ENCODE measurements around the gene FLNB. TPM values are rescaled to one million over a fixed set of nuclear protein-coding genes. Genes with fewer than 3 reads are reported as not detected.
"Not testable (repeated sequence)": the region's sequence is repeated elsewhere in the genome, so short reads cannot be mapped to it uniquely, and the experiment has no call there.

FLNB gene
- polyA plus RNA-seq, 4 donors = 137 to 335 (median 205) TPM

DNA sequence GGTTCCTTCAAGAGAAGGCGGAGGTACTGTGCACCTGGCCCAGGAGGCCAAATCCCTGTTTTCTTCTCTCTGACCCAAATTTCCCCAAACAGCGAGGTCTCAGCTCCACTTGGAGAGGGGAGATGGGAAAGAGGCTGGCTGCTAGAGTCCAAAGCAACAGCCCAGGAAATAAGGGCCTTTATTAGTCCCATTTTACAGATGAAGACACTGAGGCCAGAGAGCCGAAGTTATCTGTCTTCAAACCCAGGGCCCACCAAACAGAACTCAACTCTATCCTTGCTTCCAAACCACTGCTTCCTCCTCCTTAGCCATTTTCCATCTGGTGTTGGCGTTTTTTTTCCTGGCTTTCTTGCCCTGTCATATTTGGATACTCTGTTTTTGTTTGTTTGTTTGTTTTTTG lies 22.0 kb upstream of the FLNB start:
- DNase-seq (no peak), FAIRE-seq (no peak)
- H3K27me3 ChIP-seq (ENCODE audit: control insufficient read depth in 3 of 3, insufficient read depth in 3 of 3, low read length in 3 of 3) = no peaks in the 10 kb centered on the region
- H3K4me3 ChIP-seq (ENCODE audit: low read depth in 1 of 3, low read length in 3 of 3) = no peak overlapping the region
- H3K36me3 ChIP-seq (ENCODE audit: control insufficient read depth in 3 of 3, insufficient read depth in 2 of 3, low read depth in 1 of 3, low read length in 3 of 3) = no peaks in the 10 kb centered on the region
- WGBS, 3 donors = 93 to 94% (median 93%) methylated on average over 4 of the region's 4 CpGs
- no peak overlapping the region for H3K27ac ChIP-seq (ENCODE audit: low read depth in 1 of 3, low read length in 2 of 3)
- H3K4me1 ChIP-seq (ENCODE audit: control insufficient read depth in 3 of 3, insufficient read depth in 2 of 3, low read depth in 1 of 3, low read length in 2 of 3) = peaks cover 6 to 38% (median 8%) of the 10 kb centered on the region in 3 donors
- no peaks in the 10 kb centered on the region for H3K9me3 ChIP-seq (ENCODE audit: control insufficient read depth in 2 of 2, insufficient read depth in 1 of 2, low read depth in 1 of 2, low read length in 1 of 2)

DNA sequence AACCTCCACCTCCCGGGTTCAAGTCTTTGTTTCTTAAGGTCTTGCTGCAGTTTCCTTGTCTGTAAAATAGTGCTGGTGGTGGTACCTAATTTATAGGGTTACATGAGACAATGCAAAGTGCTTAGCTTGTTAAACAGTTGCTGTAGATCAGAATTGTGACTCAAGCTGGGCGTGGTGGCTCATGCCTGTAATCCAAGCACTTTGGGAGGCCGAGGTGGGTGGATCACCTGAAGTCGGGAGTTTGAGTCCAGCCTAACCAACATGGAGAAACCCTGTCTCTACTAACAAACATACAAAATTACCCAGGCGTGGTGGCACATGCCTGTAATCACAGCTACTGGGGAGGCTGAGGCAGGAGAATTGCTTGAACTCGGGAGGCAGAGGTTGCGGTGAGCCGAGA lies 19.0 kb upstream of the FLNB start:
- not testable (repeated sequence) for FAIRE-seq; H3K4me3 ChIP-seq (ENCODE audit: low read depth in 1 of 3, low read length in 3 of 3); H3K27me3 ChIP-seq (ENCODE audit: control insufficient read depth in 3 of 3, insufficient read depth in 3 of 3, low read length in 3 of 3); H3K9me3 ChIP-seq (ENCODE audit: control insufficient read depth in 2 of 2, insufficient read depth in 1 of 2, low read depth in 1 of 2, low read length in 1 of 2); H3K36me3 ChIP-seq (ENCODE audit: control insufficient read depth in 3 of 3, insufficient read depth in 2 of 3, low read depth in 1 of 3, low read length in 3 of 3); H3K27ac ChIP-seq (ENCODE audit: low read depth in 1 of 3, low read length in 2 of 3)
- H3K4me1 ChIP-seq (ENCODE audit: control insufficient read depth in 3 of 3, insufficient read depth in 2 of 3, low read depth in 1 of 3, low read length in 2 of 3) = peaks cover 4 to 32% (median 10%) of the 10 kb centered on the region in 3 donors
- DNase-seq = peak in 1 of 2 donors; percentile 60
- WGBS, 3 donors = 53 to 83% (median 61%) methylated on average over 8 of the region's 8 CpGs

DNA sequence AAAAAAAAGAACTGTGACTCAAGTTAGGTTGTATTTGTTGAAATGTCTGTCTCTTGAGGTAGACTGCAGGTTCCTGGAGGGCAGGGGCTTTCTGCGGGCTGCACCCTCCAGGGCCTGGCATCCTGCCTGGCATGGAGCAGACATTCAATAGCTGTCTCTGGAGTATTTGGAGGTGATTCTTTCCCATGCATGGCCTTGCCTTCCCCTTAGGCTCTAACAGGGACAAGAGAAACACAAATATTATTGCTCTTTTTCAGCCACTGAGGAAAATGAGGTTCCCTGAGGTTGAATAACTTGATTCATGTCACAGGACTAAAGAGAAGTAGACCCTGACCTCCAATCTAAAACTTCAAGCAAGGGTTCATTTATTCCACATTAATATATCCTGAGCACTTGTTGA lies 18.6 kb upstream of the FLNB start:
- WGBS, 3 donors = 88 to 100% (median 95%) methylated on average over 1 of the region's 1 CpG
- no peaks in the 10 kb centered on the region for H3K9me3 ChIP-seq (ENCODE audit: control insufficient read depth in 2 of 2, insufficient read depth in 1 of 2, low read depth in 1 of 2, low read length in 1 of 2)
- no peak overlapping the region for H3K4me3 ChIP-seq (ENCODE audit: low read depth in 1 of 3, low read length in 3 of 3)
- H3K27ac ChIP-seq (ENCODE audit: low read depth in 1 of 3, low read length in 2 of 3) = no peak overlapping the region
- peaks cover 0 to 27% (median 6%) of the 10 kb centered on the region in 3 donors for H3K4me1 ChIP-seq (ENCODE audit: control insufficient read depth in 3 of 3, insufficient read depth in 2 of 3, low read depth in 1 of 3, low read length in 2 of 3)
- FAIRE-seq = no peak
- no peaks in the 10 kb centered on the region for H3K36me3 ChIP-seq (ENCODE audit: control insufficient read depth in 3 of 3, insufficient read depth in 2 of 3, low read depth in 1 of 3, low read length in 3 of 3)
- DNase-seq = no peak
- no peaks in the 10 kb centered on the region for H3K27me3 ChIP-seq (ENCODE audit: control insufficient read depth in 3 of 3, insufficient read depth in 3 of 3, low read length in 3 of 3)

- DNase-seq = peak in 1 of 2 donors; percentile 68
- Histone ChIP-seq H3K4me3 (ENCODE audit: low read depth in 1 of 3, low read length in 3 of 3) (no peak overlapping the region), H3K9me3 (ENCODE audit: control insufficient read depth in 2 of 2, insufficient read depth in 1 of 2, low read depth in 1 of 2, low read length in 1 of 2) (no peaks in the 10 kb centered on the region), H3K27ac (ENCODE audit: low read depth in 1 of 3, low read length in 2 of 3) (peak overlapping the region in 1 of 3 donors; percentile 9), H3K36me3 (ENCODE audit: control insufficient read depth in 3 of 3, insufficient read depth in 2 of 3, low read depth in 1 of 3, low read length in 3 of 3) (no peaks in the 10 kb centered on the region), H3K27me3 (ENCODE audit: control insufficient read depth in 3 of 3, insufficient read depth in 3 of 3, low read length in 3 of 3) (no peaks in the 10 kb centered on the region), H3K4me1 (ENCODE audit: control insufficient read depth in 3 of 3, insufficient read depth in 2 of 3, low read depth in 1 of 3, low read length in 2 of 3) (peaks cover 0 to 18% (median 3%) of the 10 kb centered on the region in 3 donors)
- FAIRE-seq = no peak
- 74 to 80% (median 76%) methylated on average over 9 of the region's 9 CpGs for WGBS, 3 donors
Observed at GRCh38 chr3:57992452-57993213, 15.6 kb upstream of the FLNB start.

DNA sequence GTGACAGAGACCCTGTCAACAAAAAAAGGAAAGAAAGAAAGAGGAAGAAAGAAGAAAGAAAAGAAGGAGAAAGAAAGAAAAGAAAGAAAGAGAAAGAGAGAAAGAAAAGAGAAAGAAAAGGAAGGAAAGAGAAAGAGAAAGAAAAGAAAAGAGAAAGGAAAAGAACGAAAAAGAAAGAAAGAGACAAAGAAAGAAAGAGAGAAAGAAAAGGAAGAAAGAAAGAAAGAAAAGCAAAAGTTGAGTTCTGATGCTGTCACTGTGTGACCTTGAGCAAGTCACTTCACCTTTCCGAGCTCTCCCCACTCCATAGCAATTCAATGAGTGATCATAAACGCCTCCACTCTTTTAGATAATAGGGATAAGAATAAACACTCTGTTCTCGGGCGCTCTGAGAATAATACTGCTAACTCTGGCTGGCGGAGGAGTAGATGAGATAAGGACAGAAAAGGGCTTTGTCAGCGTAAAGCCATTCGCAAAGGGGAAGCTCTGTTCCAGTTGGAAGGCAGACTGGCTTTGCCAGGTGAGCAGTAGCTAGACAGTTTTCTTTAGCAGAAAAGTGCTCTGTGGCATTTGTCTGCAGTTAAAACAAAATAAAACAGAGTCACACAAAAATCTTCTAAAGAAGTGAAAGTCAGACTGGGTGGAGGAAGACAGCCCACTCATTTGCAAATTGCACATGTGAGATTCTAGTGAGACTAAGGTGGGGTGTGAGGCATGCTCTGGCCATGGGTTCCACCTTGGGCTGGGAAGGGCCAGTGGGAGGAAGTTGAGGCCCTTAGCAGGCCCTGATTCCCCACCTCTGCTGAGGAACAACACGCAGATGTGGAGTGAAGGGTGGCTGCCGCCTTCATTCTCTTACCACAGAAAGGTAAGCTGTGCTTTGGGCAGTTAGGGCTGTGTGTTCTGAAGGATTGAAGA lies 9.6 kb upstream of the FLNB start:
- Histone ChIP-seq H3K36me3 (ENCODE audit: control insufficient read depth in 3 of 3, insufficient read depth in 2 of 3, low read depth in 1 of 3, low read length in 3 of 3) (no peaks in the 10 kb centered on the region), H3K27me3 (ENCODE audit: control insufficient read depth in 3 of 3, insufficient read depth in 3 of 3, low read length in 3 of 3) (no peaks in the 10 kb centered on the region), H3K9me3 (ENCODE audit: control insufficient read depth in 2 of 2, insufficient read depth in 1 of 2, low read depth in 1 of 2, low read length in 1 of 2) (no peaks in the 10 kb centered on the region), H3K4me3 (ENCODE audit: low read depth in 1 of 3, low read length in 3 of 3) (no peak overlapping the region), H3K27ac (ENCODE audit: low read depth in 1 of 3, low read length in 2 of 3) (peak overlapping the region; percentile 72 to 83 (median 74)), H3K4me1 (ENCODE audit: control insufficient read depth in 3 of 3, insufficient read depth in 2 of 3, low read depth in 1 of 3, low read length in 2 of 3) (peaks cover 3 to 27% (median 3%) of the 10 kb centered on the region in 3 donors)
- FAIRE-seq = peak; percentile 68
- DNase-seq = peak; percentile 78 to 95
- 19 to 25% (median 19%) methylated on average over 10 of the region's 10 CpGs for WGBS, 3 donors

GRCh38 chr3:57999417-58000115 lies 8.7 kb upstream of the FLNB start:
- DNase-seq (peak in 1 of 2 donors; percentile 52), FAIRE-seq (no peak)
- Histone ChIP-seq H3K9me3 (ENCODE audit: control insufficient read depth in 2 of 2, insufficient read depth in 1 of 2, low read depth in 1 of 2, low read length in 1 of 2) (no peaks in the 10 kb centered on the region), H3K36me3 (ENCODE audit: control insufficient read depth in 3 of 3, insufficient read depth in 2 of 3, low read depth in 1 of 3, low read length in 3 of 3) (no peaks in the 10 kb centered on the region), H3K27me3 (ENCODE audit: control insufficient read depth in 3 of 3, insufficient read depth in 3 of 3, low read length in 3 of 3) (no peaks in the 10 kb centered on the region), H3K27ac (ENCODE audit: low read depth in 1 of 3, low read length in 2 of 3) (peak overlapping the region; percentile 72 to 81 (median 74)), H3K4me3 (ENCODE audit: low read depth in 1 of 3, low read length in 3 of 3) (no peak overlapping the region), H3K4me1 (ENCODE audit: control insufficient read depth in 3 of 3, insufficient read depth in 2 of 3, low read depth in 1 of 3, low read length in 2 of 3) (peaks cover 3 to 24% (median 3%) of the 10 kb centered on the region in 3 donors)
- WGBS, 3 donors = 68 to 84% (median 79%) methylated on average over 11 of the region's 11 CpGs

GRCh38 chr3:58000306-58001085 lies 7.7 kb upstream of the FLNB start:
- no peaks in the 10 kb centered on the region for H3K27me3 ChIP-seq (ENCODE audit: control insufficient read depth in 3 of 3, insufficient read depth in 3 of 3, low read length in 3 of 3)
- WGBS, 3 donors = 86 to 90% (median 89%) methylated on average over 7 of the region's 7 CpGs
- H3K9me3 ChIP-seq (ENCODE audit: control insufficient read depth in 2 of 2, insufficient read depth in 1 of 2, low read depth in 1 of 2, low read length in 1 of 2) = no peaks in the 10 kb centered on the region
- peak overlapping the region in 1 of 3 donors; percentile 5 for H3K27ac ChIP-seq (ENCODE audit: low read depth in 1 of 3, low read length in 2 of 3)
- FAIRE-seq (no peak), DNase-seq (no peak)
- H3K4me3 ChIP-seq (ENCODE audit: low read depth in 1 of 3, low read length in 3 of 3) = no peak overlapping the region
- H3K4me1 ChIP-seq (ENCODE audit: control insufficient read depth in 3 of 3, insufficient read depth in 2 of 3, low read depth in 1 of 3, low read length in 2 of 3) = peaks cover 3 to 24% (median 3%) of the 10 kb centered on the region in 3 donors
- H3K36me3 ChIP-seq (ENCODE audit: control insufficient read depth in 3 of 3, insufficient read depth in 2 of 3, low read depth in 1 of 3, low read length in 3 of 3) = no peaks in the 10 kb centered on the region
